Measurements from ENCODE around the gene STK32B.

DNA sequence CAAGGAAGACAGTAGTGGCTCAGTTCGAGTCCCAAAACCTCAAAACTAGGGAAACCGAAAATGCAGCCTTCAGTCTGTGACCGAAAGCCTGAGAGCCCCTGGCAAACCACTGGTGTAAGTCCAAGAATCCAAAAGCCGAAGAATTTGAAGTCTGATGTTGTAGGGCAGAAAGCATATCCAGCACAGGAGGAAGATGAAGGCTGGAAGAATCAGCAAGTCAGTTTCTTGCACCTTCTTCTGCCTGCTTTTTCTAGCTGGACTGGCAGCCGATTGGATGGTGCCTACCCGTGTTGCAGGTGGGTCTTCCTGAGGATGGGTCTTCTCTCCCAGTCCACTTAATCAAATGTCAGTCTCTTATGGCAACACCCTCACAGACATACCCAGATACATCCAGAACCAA, 95.0 kb downstream of the STK32B start:
- TF ChIP-seq, protein P1, sequence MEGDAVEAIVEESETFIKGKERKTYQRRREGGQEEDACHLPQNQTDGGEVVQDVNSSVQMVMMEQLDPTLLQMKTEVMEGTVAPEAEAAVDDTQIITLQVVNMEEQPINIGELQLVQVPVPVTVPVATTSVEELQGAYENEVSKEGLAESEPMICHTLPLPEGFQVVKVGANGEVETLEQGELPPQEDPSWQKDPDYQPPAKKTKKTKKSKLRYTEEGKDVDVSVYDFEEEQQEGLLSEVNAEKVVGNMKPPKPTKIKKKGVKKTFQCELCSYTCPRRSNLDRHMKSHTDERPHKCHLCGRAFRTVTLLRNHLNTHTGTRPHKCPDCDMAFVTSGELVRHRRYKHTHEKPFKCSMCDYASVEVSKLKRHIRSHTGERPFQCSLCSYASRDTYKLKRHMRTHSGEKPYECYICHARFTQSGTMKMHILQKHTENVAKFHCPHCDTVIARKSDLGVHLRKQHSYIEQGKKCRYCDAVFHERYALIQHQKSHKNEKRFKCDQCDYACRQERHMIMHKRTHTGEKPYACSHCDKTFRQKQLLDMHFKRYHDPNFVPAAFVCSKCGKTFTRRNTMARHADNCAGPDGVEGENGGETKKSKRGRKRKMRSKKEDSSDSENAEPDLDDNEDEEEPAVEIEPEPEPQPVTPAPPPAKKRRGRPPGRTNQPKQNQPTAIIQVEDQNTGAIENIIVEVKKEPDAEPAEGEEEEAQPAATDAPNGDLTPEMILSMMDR (IDR thresholded peaks at IDR 0.05), result no peak
- no peak for TF ChIP-seq POLR2A (IDR thresholded peaks at IDR 0.05)

All from upper lobe of left lung (tissue), 4 donors.